ENCODE data around the gene MUC5B.

The MUC5B gene

GRCh38 chr11:1272531-1272930 lies 49.7 kb downstream of the MUC5B start:
- no peak for DNase-seq

DNA sequence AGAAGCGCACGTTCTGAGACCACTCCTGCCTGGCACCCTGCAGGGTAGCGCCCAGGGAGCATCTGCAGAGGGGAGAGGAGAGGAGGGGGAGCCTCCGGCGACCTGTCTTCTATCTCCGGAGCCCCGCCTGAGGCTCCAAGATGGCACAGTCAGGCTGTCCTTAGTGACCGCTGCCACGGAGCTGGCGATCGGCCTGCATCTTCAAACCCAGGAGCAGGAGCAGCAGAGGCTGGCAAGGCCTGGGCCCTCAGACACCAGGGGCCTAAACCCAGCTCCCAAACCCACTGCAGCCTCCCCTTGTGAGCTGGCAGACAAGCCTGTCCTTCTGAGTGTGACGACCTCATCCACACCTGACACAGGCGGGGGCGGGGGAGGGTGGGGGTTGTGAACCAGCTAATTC lies 51.6 kb downstream of the MUC5B start:
- no peak for DNase-seq

DNA sequence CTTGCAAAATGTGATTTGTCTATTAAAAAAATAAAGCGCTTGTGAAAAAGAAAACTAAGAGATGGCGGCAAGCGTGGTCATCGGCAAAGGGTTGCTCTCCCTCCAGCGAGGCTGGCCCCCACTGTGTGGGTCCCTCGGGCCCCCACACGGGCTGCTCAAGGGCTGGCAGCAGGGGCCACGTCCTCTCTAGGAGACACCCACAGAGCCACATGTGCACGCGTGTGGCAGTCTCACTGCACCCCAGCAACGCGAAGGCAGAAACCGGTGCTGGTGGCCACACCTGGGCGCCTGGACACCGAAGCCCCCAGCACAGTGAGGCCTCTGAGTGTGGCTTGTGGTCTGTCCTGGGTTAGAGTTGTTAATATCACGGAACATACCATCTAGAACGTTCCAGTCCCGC lies 52.2 kb downstream of the MUC5B start:
- no peak for DNase-seq

GRCh38 chr11:1276041-1276790 lies 53.4 kb downstream of the MUC5B start:
- DNase-seq, result no peak

DNA sequence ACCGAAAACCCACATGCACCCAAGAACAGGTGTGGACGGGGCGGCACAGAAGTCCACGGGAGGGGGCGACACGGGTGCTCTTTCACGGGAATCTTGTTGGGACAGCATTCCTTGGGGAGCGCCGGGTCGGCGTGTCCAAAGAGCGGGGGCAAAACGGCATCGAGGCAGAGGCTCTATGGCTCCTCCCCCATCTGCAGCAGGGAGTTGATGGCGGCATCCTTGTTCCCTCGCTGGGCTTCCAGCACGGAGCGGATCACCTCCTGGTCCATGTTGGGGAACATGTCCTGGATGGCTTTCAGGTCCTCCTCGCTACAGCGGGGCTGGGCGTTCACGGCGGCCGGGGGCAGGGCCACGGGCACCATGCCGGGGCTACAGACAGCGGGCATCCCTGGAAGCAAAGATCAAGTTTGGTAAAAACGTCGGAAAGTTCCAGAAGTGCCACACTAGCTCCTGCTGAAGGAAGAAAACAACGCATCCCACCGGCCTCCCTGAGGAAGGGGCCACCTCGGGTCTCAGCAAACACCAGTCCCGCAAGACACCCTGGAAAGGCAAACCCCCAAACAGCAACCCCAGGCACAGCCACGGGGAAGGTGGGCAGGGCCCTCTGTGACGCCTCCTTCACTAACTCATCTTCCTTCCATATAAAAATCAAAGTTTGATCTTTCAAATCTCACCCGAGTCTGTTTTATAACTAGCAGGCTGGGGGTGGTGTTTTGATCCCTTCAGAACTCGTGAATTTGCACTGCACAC lies 54.2 kb downstream of the MUC5B start:
- DNase-seq, result no peak

- DNase-seq, result no peak
Observed at GRCh38 chr11:1277936-1278512, 55.2 kb downstream of the MUC5B start.

DNA sequence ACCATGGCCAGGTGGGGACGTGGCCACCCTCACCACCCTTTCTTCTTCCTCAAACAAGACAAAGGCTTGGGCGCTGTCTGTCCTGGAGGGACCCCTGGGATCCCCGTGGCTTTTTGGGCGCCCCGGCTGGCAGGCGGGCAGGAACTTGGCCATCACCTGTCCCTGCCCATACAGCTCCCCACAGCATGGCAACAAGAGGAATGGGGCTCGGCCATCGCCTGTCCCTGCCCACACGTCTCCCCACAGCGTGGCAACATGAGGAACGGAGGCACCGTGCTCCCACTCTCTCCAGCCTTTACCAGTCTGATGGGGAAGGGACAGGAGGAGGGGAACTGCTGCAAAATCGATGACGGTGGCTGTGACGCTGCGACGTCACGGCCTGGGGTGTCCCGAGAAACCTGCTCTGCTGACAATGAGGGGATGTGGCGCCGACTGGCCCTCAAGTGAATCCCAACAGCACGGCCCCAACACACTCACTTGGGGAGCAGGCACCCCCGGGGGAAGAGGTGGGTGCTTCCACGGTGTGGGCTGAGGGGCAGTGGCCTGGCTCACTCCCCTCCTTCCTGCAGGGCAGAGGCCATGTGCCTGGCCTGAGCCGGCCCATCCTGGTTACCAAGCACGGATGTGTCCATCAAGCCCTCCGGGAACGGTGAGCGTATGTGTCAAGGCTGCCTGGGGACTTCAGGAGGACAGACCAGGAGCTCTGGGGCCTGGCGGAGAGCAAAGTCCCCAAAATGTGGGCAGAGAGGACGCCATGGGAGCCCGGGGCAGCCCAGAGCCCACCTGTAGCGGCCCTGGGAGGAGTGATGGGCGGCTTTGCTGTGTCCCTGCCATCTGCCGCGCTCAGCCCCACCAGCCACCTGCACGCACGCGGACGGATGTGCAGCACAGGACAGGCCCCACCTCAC lies 56.2 kb downstream of the MUC5B start:
- no peak for DNase-seq

DNA sequence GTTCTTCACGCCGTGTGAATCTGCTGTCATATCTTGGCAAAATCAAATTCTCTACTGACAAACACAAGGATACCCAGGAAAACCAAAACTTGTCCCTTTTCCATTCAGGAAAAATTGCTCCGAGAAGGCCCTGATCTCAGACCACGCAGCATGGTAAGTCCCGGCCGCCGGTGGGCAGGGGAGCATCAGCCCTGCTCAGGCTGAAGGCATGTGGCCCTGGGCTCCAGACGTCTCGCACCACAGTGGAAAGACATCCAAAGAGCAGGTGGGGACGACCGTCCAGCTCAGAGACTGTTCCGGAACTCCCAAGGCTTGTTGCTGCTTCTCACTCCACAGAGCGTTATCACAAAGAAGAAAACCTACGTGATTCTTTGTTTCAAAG lies 56.8 kb downstream of the MUC5B start:
- DNase-seq, result no peak

DNA sequence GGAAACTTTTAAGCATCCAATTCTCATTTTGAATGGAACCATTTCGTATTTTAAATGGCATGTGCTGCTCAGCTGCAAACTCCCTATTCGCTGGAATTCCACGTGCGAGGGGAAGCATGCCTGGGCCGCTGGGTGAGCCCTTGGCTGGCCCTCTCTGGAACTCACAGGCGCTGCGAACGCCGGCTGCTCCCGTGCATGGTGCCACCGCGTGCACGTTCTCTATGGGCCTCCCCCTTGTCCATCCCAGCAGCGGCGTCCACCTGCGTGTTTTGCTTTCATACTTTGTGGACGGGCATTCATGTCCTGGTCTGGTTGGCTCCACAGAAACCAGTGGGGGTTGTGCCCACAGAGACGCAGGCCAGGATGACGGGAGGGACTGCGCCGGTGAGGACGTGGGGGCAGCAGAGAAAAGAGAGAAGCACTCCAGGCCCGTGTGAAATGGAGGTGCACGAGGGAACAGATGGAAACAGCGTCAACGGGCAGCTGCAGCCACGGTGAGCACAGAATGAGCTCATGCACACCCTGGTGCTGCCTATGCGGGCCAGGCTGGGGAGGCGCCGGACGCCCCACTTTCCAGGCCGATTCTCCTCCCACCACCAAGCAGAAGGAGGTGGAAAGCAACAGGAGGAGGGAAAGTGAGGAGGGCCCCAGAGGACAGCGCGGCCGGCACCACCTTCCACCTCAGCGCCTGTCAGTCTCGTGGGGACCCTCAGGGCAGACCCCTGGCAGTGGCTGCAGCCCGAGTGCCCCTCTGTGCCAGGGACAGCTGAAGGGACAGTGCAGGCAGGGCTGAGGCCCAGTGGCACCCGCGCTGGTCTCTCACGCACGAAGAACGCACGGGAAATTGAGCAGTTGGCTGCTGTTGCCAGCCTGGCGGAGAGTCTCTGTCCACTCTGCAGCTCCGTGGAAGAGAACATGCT lies 57.5 kb downstream of the MUC5B start:
- DNase-seq, result no peak

GRCh38 chr11:1281326-1281973 lies 58.6 kb downstream of the MUC5B start:
- DNase-seq, result no peak

GRCh38 chr11:1281974-1282365 lies 59.1 kb downstream of the MUC5B start:
- no peak for DNase-seq

DNA sequence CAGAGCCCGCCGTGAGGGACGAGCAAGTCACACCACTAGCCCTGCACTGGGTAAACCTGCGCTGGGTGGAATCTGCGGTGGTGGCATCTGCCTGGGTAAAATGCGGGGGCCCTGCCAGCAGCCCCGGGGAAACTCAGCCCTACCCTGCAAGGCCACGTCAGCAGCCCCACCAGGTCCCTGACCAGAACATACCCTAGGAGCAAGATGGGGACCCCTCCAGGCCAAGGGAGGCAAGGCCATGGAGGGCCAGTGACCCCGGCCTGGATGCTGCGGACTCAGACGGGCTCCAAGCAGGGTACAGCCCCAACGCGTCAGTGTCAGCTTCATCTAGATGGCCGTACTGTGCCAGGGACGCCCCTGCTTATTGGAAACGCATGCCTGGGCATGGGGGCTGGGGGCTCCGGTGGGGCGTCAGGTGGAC lies 60.2 kb downstream of the MUC5B start:
- DNase-seq, result no peak

- no peak for DNase-seq
Observed at GRCh38 chr11:1283906-1284305, 61.0 kb downstream of the MUC5B start.

GRCh38 chr11:1285316-1285744 lies 62.5 kb downstream of the MUC5B start:
- no peak for DNase-seq

- no peak for DNase-seq
Observed at GRCh38 chr11:1285876-1286275, 63.0 kb downstream of the MUC5B start.

- no peak for DNase-seq
Observed at GRCh38 chr11:1287928-1288327, 65.1 kb downstream of the MUC5B start.

GRCh38 chr11:1288426-1289151 lies 65.7 kb downstream of the MUC5B start:
- no peak for DNase-seq

GRCh38 chr11:1289211-1289935 lies 66.5 kb downstream of the MUC5B start:
- no peak for DNase-seq

- no peak for DNase-seq
Observed at GRCh38 chr11:1290052-1291040, 67.5 kb downstream of the MUC5B start.
